IMR-90 (cell line): ENCODE measurements around the gene CPNE4. TPM values are rescaled to one million over a fixed set of nuclear protein-coding genes. Genes with fewer than 3 reads are reported as not detected.

Experiments
- ATAC-seq: fragments of 200-7000 bp; cut with Tn5 transposase; 2 replicates; pipeline ENCODE4 v1.9.1; 2020; ENCODE audit warnings: low read depth, mild to moderate bottlenecking, moderate library complexity
- BruUV-seq: library from RNA; stranded (reverse); fragments of 400-500 nt; replicated peaks from 2 replicates; lab custom pipeline; 2021; lab: Mats Ljungman, UMichigan
- CTCF ChIA-PET: fragments of 300-600 bp; formaldehyde crosslinking; extraction: SDS; loops from one replicate; lab custom pipeline; 2021; ENCODE audit warnings: antibody characterized with exemption; lab: Yijun Ruan, JAX
- POLR2A ChIA-PET: fragments of 300-600 bp; sonication (Branson Sonifier 250); formaldehyde crosslinking; loops from one replicate; lab custom pipeline; 2022; ENCODE audit warnings: antibody characterized with exemption; ENCODE audit not compliant: unreplicated experiment; lab: Charles Lee
- DNase-seq: peaks from one replicate; pipeline ENCODE4 v3.0.0; 2013
- H2AFZ ChIP-seq: replicated peaks from 2 replicates; pipeline ENCODE3; 2013; ENCODE audit warnings: low read length, mild to moderate bottlenecking; ENCODE audit not compliant: poor library complexity
- H2AK5ac ChIP-seq: 2 replicates; pipeline ENCODE4 v1.6.1; 2013; ENCODE audit warnings: low read depth, low read length, inconsistent platforms
- H2AK9ac ChIP-seq: replicated peaks from 2 replicates; pipeline ENCODE3; 2013; ENCODE audit warnings: mild to moderate bottlenecking, low read depth, low read length, moderate library complexity; ENCODE audit not compliant: poor library complexity
- H2BK120ac ChIP-seq: 2 replicates; pipeline ENCODE4 v1.6.1; 2013; ENCODE audit warnings: low read depth, low read length, inconsistent platforms
- H2BK15ac ChIP-seq: 3 replicates; pipeline ENCODE4 v1.6.1; 2013; ENCODE audit warnings: low read depth, low read length, inconsistent platforms
- H2BK20ac ChIP-seq: 2 replicates; pipeline ENCODE4 v1.6.1; 2013; ENCODE audit warnings: low read depth, mild to moderate bottlenecking, inconsistent platforms, low read length, moderate library complexity
- H2BK5ac ChIP-seq: 2 replicates; pipeline ENCODE4 v1.6.1; 2013; ENCODE audit warnings: mild to moderate bottlenecking, low read depth, low read length, inconsistent platforms; ENCODE audit not compliant: poor library complexity, severe bottlenecking
- H3K14ac ChIP-seq: replicated peaks from 2 replicates; pipeline ENCODE4 v1.6.1; 2013; ENCODE audit warnings: low read depth, low read length, inconsistent platforms
- H3K18ac ChIP-seq: 2 replicates; pipeline ENCODE4 v1.6.1; 2013; ENCODE audit warnings: low read depth, low read length, control low read depth
- H3K23ac ChIP-seq: 2 replicates; pipeline ENCODE4 v1.6.1; 2013; ENCODE audit warnings: low read depth, low read length, inconsistent platforms
- H3K27ac ChIP-seq: 2 replicates; pipeline ENCODE4 v1.5.1; 2013; ENCODE audit warnings: mild to moderate bottlenecking, control low read depth, low read length; ENCODE audit not compliant: insufficient read depth
- H3K27me3 ChIP-seq: 2 replicates; pipeline ENCODE4 v1.6.1; 2013; ENCODE audit warnings: low read length; ENCODE audit not compliant: control insufficient read depth, insufficient read depth
- H3K36me3 ChIP-seq: 2 replicates; pipeline ENCODE4 v1.6.1; 2013; ENCODE audit warnings: low read length, mixed read lengths; ENCODE audit not compliant: control insufficient read depth, insufficient read depth
- H3K4ac ChIP-seq: 2 replicates; pipeline ENCODE4 v1.6.1; 2013; ENCODE audit warnings: low read depth, low read length, inconsistent platforms
- H3K4me1 ChIP-seq: 2 replicates; pipeline ENCODE4 v1.6.1; 2013; ENCODE audit warnings: low read length, mixed read lengths; ENCODE audit not compliant: control insufficient read depth, insufficient read depth
- H3K4me2 ChIP-seq: 2 replicates; pipeline ENCODE4 v1.6.1; 2013; ENCODE audit warnings: low read depth, mild to moderate bottlenecking, control low read depth, low read length, moderate library complexity
- H3K4me3 ChIP-seq: 2 replicates; pipeline ENCODE4 v1.5.1; 2013; ENCODE audit warnings: low read depth, mild to moderate bottlenecking, control low read depth, low read length, moderate library complexity; ENCODE audit not compliant: insufficient read depth
- H3K56ac ChIP-seq: 2 replicates; pipeline ENCODE4 v1.6.1; 2013; ENCODE audit warnings: low read length, inconsistent platforms; ENCODE audit not compliant: insufficient read depth; ENCODE audit errors: extremely low read depth
- H3K79me1 ChIP-seq, 2 experiments: 2 replicates each; pipeline ENCODE4 v1.6.1; 2013; ENCODE audit warnings: low read length in 2 of 2, inconsistent platforms in 1 of 2, low read depth in 1 of 2
- H3K9ac ChIP-seq: 2 replicates; pipeline ENCODE4 v1.6.1; 2013; ENCODE audit warnings: low read depth, low read length, control low read depth
- H3K9me1 ChIP-seq: 2 replicates; pipeline ENCODE4 v1.6.1; 2013; ENCODE audit warnings: low read length, inconsistent platforms; ENCODE audit not compliant: insufficient read depth
- H3K9me3 ChIP-seq: 2 replicates; pipeline ENCODE4 v1.6.1; 2013; ENCODE audit warnings: low read length; ENCODE audit not compliant: control insufficient read depth, insufficient read depth
- H4K20me1 ChIP-seq: 2 replicates; pipeline ENCODE4 v1.6.1; 2013; ENCODE audit warnings: low read length, inconsistent platforms; ENCODE audit not compliant: insufficient read depth
- H4K5ac ChIP-seq: 2 replicates; pipeline ENCODE4 v1.6.1; 2013; ENCODE audit warnings: mild to moderate bottlenecking, low read depth, low read length, control low read depth
- H4K8ac ChIP-seq, 2 experiments: 2 replicates each; pipeline ENCODE4 v1.6.1; 2013; ENCODE audit warnings: low read depth in 2 of 2, low read length in 2 of 2, control low read depth in 1 of 2, inconsistent platforms in 1 of 2
- H4K91ac ChIP-seq: 2 replicates; pipeline ENCODE4 v1.6.1; 2013; ENCODE audit warnings: low read depth, low read length, inconsistent platforms; ENCODE audit not compliant: insufficient read depth
- CEBPB ChIP-seq: IDR thresholded peaks from 2 replicates; pipeline ENCODE4 v1.6.1; 2012; ENCODE audit warnings: low read depth, low read length, improper control_type of control experiment
- MAZ ChIP-seq: IDR thresholded peaks from 2 replicates; pipeline ENCODE4 v1.6.1; 2012; ENCODE audit warnings: low read depth, mild to moderate bottlenecking, low read length, improper control_type of control experiment, moderate library complexity, borderline replicate concordance
- MXI1 ChIP-seq: IDR thresholded peaks from 2 replicates; pipeline ENCODE4 v1.6.1; 2012; ENCODE audit warnings: low read depth, mild to moderate bottlenecking, low read length, moderate library complexity, borderline replicate concordance
- RAD21 ChIP-seq: IDR thresholded peaks from 2 replicates; pipeline ENCODE4 v1.6.1; 2012; ENCODE audit warnings: low read length, improper control_type of control experiment
- SMC3 ChIP-seq: fragments of 150-350 bp; IDR thresholded peaks from 2 replicates; pipeline ENCODE4 v1.6.1; 2016; ENCODE audit warnings: low read depth, mild to moderate bottlenecking, antibody characterized with exemption, low read length, moderate library complexity
- WGBS, 2 experiments: methylation state at CpG; one replicate each; pipeline versions ENCODE4 v1.1.5 to v1.1.7; 2013; ENCODE audit warnings: missing lambda C conversion rate in 2 of 2; ENCODE audit not compliant: insufficient read length in 1 of 2; ENCODE audit errors: extremely low coverage in 2 of 2; 5-methylcytosine and 5-hydroxymethylcytosine counted together
- dilution Hi-C: fragments of 300-500 bp; cut with HindIII; formaldehyde crosslinking; loops from one replicate; pipeline ENCODE4 v1.14.3; 2018; ENCODE audit warnings: low sequenced_read_pairs; ENCODE audit not compliant: unreplicated experiment
- in situ Hi-C: fragments of 300-500 bp; cut with MboI; formaldehyde crosslinking; loops from 3 replicates; pipeline ENCODE4 v1.14.3; 2019; ENCODE audit warnings: low sequenced_read_pairs, inconsistent platforms, mixed read lengths
- intact Hi-C: fragments of 100-400 bp; cut with micrococcal nuclease; formaldehyde crosslinking; loops from 2 replicates; pipeline ENCODE4 v1.10.0; 2022
- polyA plus RNA-seq, 3 experiments: library from polyadenylated mRNA; depleted of rRNA; stranded (reverse); fragments of >200 nt; gene quantifications; 2 replicates each; pipeline ENCODE4 v1.2.3, GENCODE V29; 2012; ENCODE audit warnings: low replicate concordance in 1 of 3
- total RNA-seq: library from RNA; depleted of rRNA; stranded (reverse); fragments of >200 nt; gene quantifications from 2 replicates; pipeline ENCODE4 v1.2.3, GENCODE V29; 2012

CPNE4 gene
- total and polyA plus RNA-seq, 2 of the 4 experiments (the other 2 are of a cell fraction): not detected

GRCh38 chr3:131811481-131811880 is 223.3 kb downstream of the CPNE4 start:
- no TSS peak for BruUV-seq
- H2BK120ac ChIP-seq: no peak overlapping the region
- H4K20me1 ChIP-seq: no peaks in the 10 kb centered on the region
- no peaks in the 10 kb centered on the region for H3K79me1 ChIP-seq
- ChIA-PET POLR2A (no interaction called here), CTCF (interaction anchor here (0.7 kb wide), 1 partner anchor 16 kb away, joined by 3 read pairs; no protein-coding TSS in a partner anchor)
- no peak overlapping the region for H3K9ac ChIP-seq
- in situ Hi-C loops: no loop called here
- no peak overlapping the region for H2BK20ac ChIP-seq
- no peak for ATAC-seq
- H2BK15ac ChIP-seq: no peak overlapping the region
- no peak overlapping the region for H4K5ac ChIP-seq
- no CpG with 5 or more reads among the region's 2 CpGs for WGBS, 2 experiments
- no peak overlapping the region for H4K91ac ChIP-seq
- dilution Hi-C loops: no loop called here
- no peak for TF ChIP-seq MAZ
- no peak for TF ChIP-seq RAD21
- TF ChIP-seq CEBPB: no peak
- TF ChIP-seq SMC3: no peak
- TF ChIP-seq MXI1: no peak
- H3K9me3 ChIP-seq: no peaks in the 10 kb centered on the region
- H3K36me3 ChIP-seq: no peaks in the 10 kb centered on the region
- H4K8ac ChIP-seq: no peak overlapping the region
- no peak overlapping the region for H3K56ac ChIP-seq
- H2AFZ ChIP-seq: no peak overlapping the region
- no peak for DNase-seq
- H3K27ac ChIP-seq: no peak overlapping the region
- H3K14ac ChIP-seq: no peak overlapping the region
- H3K4me3 ChIP-seq: no peak overlapping the region
- no peak overlapping the region for H3K4ac ChIP-seq
- no peaks in the 10 kb centered on the region for H3K4me1 ChIP-seq
- H2BK5ac ChIP-seq: no peak overlapping the region
- H3K23ac ChIP-seq: no peak overlapping the region
- H2AK5ac ChIP-seq: no peak overlapping the region
- no peak overlapping the region for H2AK9ac ChIP-seq
- no peaks in the 10 kb centered on the region for H3K9me1 ChIP-seq
- H3K4me2 ChIP-seq: no peak overlapping the region
- H3K27me3 ChIP-seq: no peaks in the 10 kb centered on the region
- H3K18ac ChIP-seq: no peak overlapping the region
- intact Hi-C loops: no loop called here
